ENCODE measurements around the gene CPXM1.

CPXM1 gene

DNA sequence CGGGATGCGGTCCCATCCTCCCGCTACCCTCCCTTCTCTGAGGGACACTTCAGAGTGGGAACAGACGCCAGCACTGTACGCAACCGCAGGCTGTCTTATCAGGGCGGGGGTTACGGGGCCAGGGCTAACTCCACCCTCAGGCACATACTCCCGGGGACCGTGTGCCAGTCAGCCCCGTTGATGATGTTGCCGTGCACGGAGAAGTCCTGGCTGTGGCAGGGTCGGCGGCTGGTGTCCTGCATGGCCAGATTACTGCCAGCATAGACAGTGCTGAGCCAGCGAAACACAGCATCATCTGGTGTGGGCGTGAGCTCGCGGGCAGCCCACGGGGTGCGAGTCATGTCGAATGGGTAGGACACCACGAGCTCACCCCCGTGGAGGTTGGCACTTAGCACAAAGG, 5.0 kb downstream of the CPXM1 start:
- Histone ChIP-seq H3K27me3 (ENCODE audit: insufficient read depth, poor library complexity, severe bottlenecking) (peaks cover 20% of the 10 kb centered on the region), H3K9me3 (ENCODE audit: severe bottlenecking) (no peaks in the 10 kb centered on the region), H3K27ac (ENCODE audit: poor library complexity, severe bottlenecking) (no peak overlapping the region), H3K36me3 (ENCODE audit: low read depth) (no peaks in the 10 kb centered on the region), H3K4me1 (ENCODE audit: insufficient read depth, poor library complexity, severe bottlenecking) (no peaks in the 10 kb centered on the region), H3K4me3 (ENCODE audit: severe bottlenecking) (no peak overlapping the region)
- no peak for DNase-seq (ENCODE audit: low spot score)
- TF ChIP-seq, protein P1, sequence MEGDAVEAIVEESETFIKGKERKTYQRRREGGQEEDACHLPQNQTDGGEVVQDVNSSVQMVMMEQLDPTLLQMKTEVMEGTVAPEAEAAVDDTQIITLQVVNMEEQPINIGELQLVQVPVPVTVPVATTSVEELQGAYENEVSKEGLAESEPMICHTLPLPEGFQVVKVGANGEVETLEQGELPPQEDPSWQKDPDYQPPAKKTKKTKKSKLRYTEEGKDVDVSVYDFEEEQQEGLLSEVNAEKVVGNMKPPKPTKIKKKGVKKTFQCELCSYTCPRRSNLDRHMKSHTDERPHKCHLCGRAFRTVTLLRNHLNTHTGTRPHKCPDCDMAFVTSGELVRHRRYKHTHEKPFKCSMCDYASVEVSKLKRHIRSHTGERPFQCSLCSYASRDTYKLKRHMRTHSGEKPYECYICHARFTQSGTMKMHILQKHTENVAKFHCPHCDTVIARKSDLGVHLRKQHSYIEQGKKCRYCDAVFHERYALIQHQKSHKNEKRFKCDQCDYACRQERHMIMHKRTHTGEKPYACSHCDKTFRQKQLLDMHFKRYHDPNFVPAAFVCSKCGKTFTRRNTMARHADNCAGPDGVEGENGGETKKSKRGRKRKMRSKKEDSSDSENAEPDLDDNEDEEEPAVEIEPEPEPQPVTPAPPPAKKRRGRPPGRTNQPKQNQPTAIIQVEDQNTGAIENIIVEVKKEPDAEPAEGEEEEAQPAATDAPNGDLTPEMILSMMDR (IDR thresholded peaks at IDR 0.05; ENCODE audit: poor library complexity, severe bottlenecking): no peak
- no peak for ATAC-seq (ENCODE audit: low read depth)

DNA sequence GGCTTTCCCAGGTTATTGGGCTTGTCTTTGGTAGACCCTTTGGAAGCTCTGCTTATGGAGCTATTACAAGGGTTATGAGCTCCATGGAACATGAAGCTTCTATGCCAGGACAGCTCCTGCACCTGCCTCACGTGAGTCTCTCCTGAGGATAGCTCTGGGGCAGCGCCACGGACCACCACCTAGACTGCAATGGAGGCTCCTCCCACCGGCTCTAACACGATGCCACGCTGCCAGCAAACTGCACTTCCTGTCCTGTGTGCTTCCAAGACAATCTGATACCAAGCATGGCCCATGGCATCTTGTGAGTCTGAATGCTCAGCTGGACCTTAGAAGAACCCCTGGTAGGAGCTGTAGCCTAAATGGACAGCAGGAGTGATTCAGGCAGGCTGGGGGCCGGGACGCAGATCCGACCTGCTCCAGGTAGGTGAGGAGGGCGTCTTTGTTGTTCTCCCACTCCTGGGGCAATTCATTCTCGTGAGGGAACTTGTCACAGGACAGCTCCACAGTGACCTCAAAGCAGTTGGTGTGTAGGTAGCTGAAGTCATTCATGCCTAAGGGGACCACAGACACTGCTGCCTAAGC, 5.5 kb downstream of the CPXM1 start:
- Histone ChIP-seq H3K4me3 (ENCODE audit: severe bottlenecking) (no peak overlapping the region), H3K4me1 (ENCODE audit: insufficient read depth, poor library complexity, severe bottlenecking) (no peaks in the 10 kb centered on the region), H3K36me3 (ENCODE audit: low read depth) (no peaks in the 10 kb centered on the region), H3K9me3 (ENCODE audit: severe bottlenecking) (no peaks in the 10 kb centered on the region), H3K27ac (ENCODE audit: poor library complexity, severe bottlenecking) (no peak overlapping the region), H3K27me3 (ENCODE audit: insufficient read depth, poor library complexity, severe bottlenecking) (peaks cover 15% of the 10 kb centered on the region)
- DNase-seq (ENCODE audit: low spot score): no peak
- TF ChIP-seq, protein P1 (IDR thresholded peaks at IDR 0.05; ENCODE audit: poor library complexity, severe bottlenecking): no peak
- no peak for ATAC-seq (ENCODE audit: low read depth)

- H3K36me3 ChIP-seq (ENCODE audit: low read depth): no peaks in the 10 kb centered on the region
- no peak overlapping the region for H3K27ac ChIP-seq (ENCODE audit: poor library complexity, severe bottlenecking)
- no peaks in the 10 kb centered on the region for H3K9me3 ChIP-seq (ENCODE audit: severe bottlenecking)
- peaks cover 8% of the 10 kb centered on the region for H3K27me3 ChIP-seq (ENCODE audit: insufficient read depth, poor library complexity, severe bottlenecking)
- no peaks in the 10 kb centered on the region for H3K4me1 ChIP-seq (ENCODE audit: insufficient read depth, poor library complexity, severe bottlenecking)
- ATAC-seq (ENCODE audit: low read depth) (no peak), DNase-seq (ENCODE audit: low spot score) (no peak)
- TF ChIP-seq, protein P1 (IDR thresholded peaks at IDR 0.05; ENCODE audit: poor library complexity, severe bottlenecking): no peak
- no peak overlapping the region for H3K4me3 ChIP-seq (ENCODE audit: severe bottlenecking)
Observed at GRCh38 chr20:2794202-2794748, 6.2 kb downstream of the CPXM1 start.

DNA sequence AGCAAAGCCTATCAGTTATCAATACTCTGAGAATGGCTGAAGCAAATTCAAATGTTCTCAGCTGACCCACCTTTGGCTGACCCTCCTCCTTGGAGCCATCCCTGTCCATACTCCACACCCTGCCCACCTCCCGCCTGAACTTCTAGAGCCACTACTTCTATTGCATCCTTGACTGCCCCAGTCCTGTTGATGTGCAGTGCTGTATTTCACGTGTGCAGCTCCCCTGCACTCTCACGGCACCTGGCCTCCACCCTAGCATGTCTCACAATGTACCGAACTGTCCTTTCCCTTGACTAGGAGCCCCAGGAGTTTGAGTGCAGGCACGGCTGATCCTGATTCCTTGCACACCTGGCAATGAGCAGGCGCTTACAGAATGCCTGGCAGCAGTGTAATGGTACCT, 7.0 kb downstream of the CPXM1 start:
- TF ChIP-seq, protein P1 (IDR thresholded peaks at IDR 0.05; ENCODE audit: poor library complexity, severe bottlenecking): no peak
- Histone ChIP-seq H3K36me3 (ENCODE audit: low read depth) (no peaks in the 10 kb centered on the region), H3K27me3 (ENCODE audit: insufficient read depth, poor library complexity, severe bottlenecking) (peaks cover 5% of the 10 kb centered on the region), H3K27ac (ENCODE audit: poor library complexity, severe bottlenecking) (no peak overlapping the region), H3K4me3 (ENCODE audit: severe bottlenecking) (no peak overlapping the region), H3K4me1 (ENCODE audit: insufficient read depth, poor library complexity, severe bottlenecking) (no peaks in the 10 kb centered on the region), H3K9me3 (ENCODE audit: severe bottlenecking) (no peaks in the 10 kb centered on the region)
- no peak for DNase-seq (ENCODE audit: low spot score)
- ATAC-seq (ENCODE audit: low read depth): no peak

DNA sequence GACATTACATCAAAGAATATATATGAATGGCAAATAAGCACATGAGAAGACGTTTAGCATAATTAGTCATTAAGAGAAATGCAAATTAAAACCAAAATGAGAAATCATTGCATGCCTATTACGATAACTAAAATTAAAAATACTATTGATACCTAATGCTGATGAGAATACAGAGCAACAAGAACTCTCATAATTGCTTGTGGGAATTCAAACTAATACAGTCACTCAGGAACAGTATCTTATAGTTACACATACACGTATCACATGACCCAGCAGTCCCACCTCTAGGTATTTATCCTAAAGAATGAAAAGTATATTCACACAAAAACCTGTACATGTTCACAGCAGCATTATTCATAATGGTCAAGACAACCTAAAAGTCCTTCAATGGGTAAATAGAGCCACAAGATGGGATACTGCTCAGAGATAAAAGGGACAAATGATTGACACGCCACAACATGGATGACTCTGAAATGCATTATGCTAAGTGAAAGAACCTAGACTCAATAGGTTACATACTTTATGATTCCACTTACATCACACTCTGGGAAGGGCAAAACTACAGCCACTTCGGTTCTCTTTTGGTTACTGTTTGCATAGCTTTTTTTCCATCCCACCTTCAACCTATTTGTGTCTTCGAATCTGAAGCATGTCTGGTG, 16.4 kb downstream of the CPXM1 start:
- Histone ChIP-seq H3K9me3 (ENCODE audit: severe bottlenecking) (no peaks in the 10 kb centered on the region), H3K4me1 (ENCODE audit: insufficient read depth, poor library complexity, severe bottlenecking) (no peaks in the 10 kb centered on the region), H3K27me3 (ENCODE audit: insufficient read depth, poor library complexity, severe bottlenecking) (peaks cover 8% of the 10 kb centered on the region), H3K36me3 (ENCODE audit: low read depth) (no peaks in the 10 kb centered on the region), H3K27ac (ENCODE audit: poor library complexity, severe bottlenecking) (no peak overlapping the region), H3K4me3 (ENCODE audit: severe bottlenecking) (no peak overlapping the region)
- DNase-seq (ENCODE audit: low spot score) (no peak), ATAC-seq (ENCODE audit: low read depth) (no peak)
- TF ChIP-seq, protein P1 (IDR thresholded peaks at IDR 0.05; ENCODE audit: poor library complexity, severe bottlenecking): no peak

All from RWPE2 (cell line).